Islet of Langerhans (tissue), 1 donor: ENCODE results near the gene AHDC1.

Experiments
- FAIRE-seq: peaks from one replicate; lab custom pipeline; 2011; peaks lifted over from hg19 to GRCh38; lab: Jason Lieb, UNC

AHDC1 gene

GRCh38 chr1:27527223-27527889, 76.6 kb downstream of the AHDC1 start:
- no peak for FAIRE-seq

GRCh38 chr1:27526569-27527222, 77.2 kb downstream of the AHDC1 start:
- FAIRE-seq, result no peak

GRCh38 chr1:27525296-27526272, 78.4 kb downstream of the AHDC1 start:
- no peak for FAIRE-seq

GRCh38 chr1:27523337-27524020, 80.5 kb downstream of the AHDC1 start:
- no peak for FAIRE-seq

- no peak for FAIRE-seq
Measured at GRCh38 chr1:27522432-27523336, 81.3 kb downstream of the AHDC1 start.

- FAIRE-seq, result no peak
Measured at GRCh38 chr1:27521861-27522431, 82.0 kb downstream of the AHDC1 start.

GRCh38 chr1:27521336-27521831, 82.6 kb downstream of the AHDC1 start:
- no peak for FAIRE-seq

GRCh38 chr1:27520651-27521050, 83.3 kb downstream of the AHDC1 start:
- no peak for FAIRE-seq

- FAIRE-seq, result no peak
Measured at GRCh38 chr1:27519331-27520258, 84.3 kb downstream of the AHDC1 start.

GRCh38 chr1:27518808-27519207, 85.1 kb downstream of the AHDC1 start:
- no peak for FAIRE-seq

- FAIRE-seq, result no peak
Measured at GRCh38 chr1:27517907-27518718, 85.8 kb downstream of the AHDC1 start.

GRCh38 chr1:27517301-27517700, 86.6 kb downstream of the AHDC1 start:
- FAIRE-seq, result no peak

- no peak for FAIRE-seq
Measured at GRCh38 chr1:27515626-27516025, 88.3 kb downstream of the AHDC1 start.

- no peak for FAIRE-seq
Measured at GRCh38 chr1:27513958-27514357, 90.0 kb downstream of the AHDC1 start.

GRCh38 chr1:27513528-27513927, 90.4 kb downstream of the AHDC1 start:
- no peak for FAIRE-seq

- no peak for FAIRE-seq
Measured at GRCh38 chr1:27509127-27510080, 94.5 kb downstream of the AHDC1 start.

- no peak for FAIRE-seq
Measured at GRCh38 chr1:27507960-27508665, 95.8 kb downstream of the AHDC1 start.
